HG03135 (cell line): ENCODE results near the gene DENND6A.

Experiments
- ATAC-seq: cut with Tn5 transposase; IDR thresholded peaks from one replicate; pipeline ENCODE4 v1.9.1; 2021; ENCODE audit warnings: mild to moderate bottlenecking, moderate library complexity; ENCODE audit not compliant: unreplicated experiment

The DENND6A gene

GRCh38 chr3:57577801-57578200, 115.1 kb downstream of the DENND6A start:
- ATAC-seq = no peak

- ATAC-seq = no peak
Measured at GRCh38 chr3:57575966-57576626, 116.8 kb downstream of the DENND6A start.
